Measurements from ENCODE around the gene ANXA11. TPM values are rescaled to one million over a fixed set of nuclear protein-coding genes. Genes with fewer than 3 reads are reported as not detected.

Gene ANXA11
- total and polyA plus RNA-seq, 2 of the 8 experiments (the other 6 are each of a cell fraction or from before 2014, with no cell fraction given): 40.5 to 84.9 TPM

DNA sequence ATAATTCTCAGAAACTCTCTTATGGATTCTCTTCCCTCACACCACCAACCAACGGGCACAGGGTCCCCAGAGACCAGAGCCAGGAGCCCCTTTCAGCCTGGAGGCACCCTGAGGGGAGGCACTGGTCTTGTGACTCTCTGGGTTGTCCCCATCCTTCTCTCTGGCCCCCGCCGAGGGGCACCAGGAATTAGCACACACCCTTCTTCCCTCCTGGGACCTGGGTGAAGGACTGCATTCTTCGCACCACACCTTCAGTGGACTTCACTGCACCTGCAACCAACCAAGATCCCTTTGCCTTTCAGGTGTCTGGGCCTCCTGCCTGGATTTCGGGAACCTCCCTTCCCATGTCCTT, 50.7 kb downstream of the ANXA11 start (continued):
- TF ChIP-seq CTCF (IDR thresholded peaks at IDR 0.05; ENCODE audit: control extremely low read depth in 1 of 3, insufficient read depth in 1 of 3, low read depth in 1 of 3, low read length in 3 of 3) (no peak), BRCA1 (IDR thresholded peaks at IDR 0.05; ENCODE audit: low read depth, low read length) (no peak), MAFK (IDR thresholded peaks at IDR 0.05; ENCODE audit: low read depth, low read length) (no peak), SP2 (IDR thresholded peaks at IDR 0.05; ENCODE audit: low read length) (no peak), SIX5 (IDR thresholded peaks at IDR 0.05; ENCODE audit: low read depth, low read length) (no peak), CHD1 (IDR thresholded peaks at IDR 0.05; ENCODE audit: low read depth, low read length) (no peak), ZNF274 (IDR thresholded peaks at IDR 0.05; ENCODE audit: borderline replicate concordance, extremely low read depth, low read length) (no peak), KDM1A (IDR thresholded peaks at IDR 0.05; ENCODE audit: borderline replicate concordance, low read length) (no peak)
